BE2C (cell line): Measurements from ENCODE around the gene TBL3.
"Not testable (repeated sequence)": the region's sequence is repeated elsewhere in the genome, so short reads cannot be mapped to it uniquely, and the experiment has no call there.

Source experiments
- DNase-seq: peaks from one replicate; pipeline ENCODE4 v3.0.0-alpha.2; 2020
- H3K27me3 ChIP-seq: fragments of 250-450 bp; sonication (Bioruptor Pico); 2 replicates; pipeline ENCODE4 v1.5.1; 2020; ENCODE audit warnings: mild to moderate bottlenecking
- H3K36me3 ChIP-seq: fragments of 250-450 bp; sonication (Bioruptor Pico); 2 replicates; pipeline ENCODE4 v1.5.1; 2020; ENCODE audit warnings: mild to moderate bottlenecking
- H3K4me1 ChIP-seq: fragments of 250-450 bp; sonication (Bioruptor Pico); 2 replicates; pipeline ENCODE4 v1.5.1; 2020
- H3K4me3 ChIP-seq: 2 replicates; pipeline ENCODE4 v1.5.1; 2011; ENCODE audit warnings: low read depth, low read length
- H3K9me3 ChIP-seq: fragments of 250-450 bp; sonication (Bioruptor Pico); 2 replicates; pipeline ENCODE4 v1.5.1; 2020
- CTCF ChIP-seq: IDR thresholded peaks from 2 replicates; pipeline ENCODE4 v1.5.1; 2012; ENCODE audit warnings: mild to moderate bottlenecking, low read depth, low read length

TBL3 gene

GRCh38 chr16:1959269-1960039 is 12.4 kb upstream of the TBL3 start, which contains the start of gene NDUFB10:
Gene NDUFB10 (plus strand): TSS chr16:1959538. CDS start chr16:1959625, 87 bp downstream.
- no peaks in the 10 kb centered on the region for H3K9me3 ChIP-seq
- DNase-seq = peak; percentile 97
- TF ChIP-seq CTCF = peak; percentile 64

GRCh38 chr16:1960665-1961630 is 10.9 kb upstream of the TBL3 start:
- Histone ChIP-seq H3K9me3 (no peaks in the 10 kb centered on the region), H3K4me3 (peak overlapping the region; percentile 86), H3K4me1 (no peaks in the 10 kb centered on the region), H3K36me3 (peaks cover 35% of the 10 kb centered on the region), H3K27me3 (no peaks in the 10 kb centered on the region)
- no peak for TF ChIP-seq CTCF
- peak; percentile 69 for DNase-seq

More at GRCh38 chr16:1959269-1960039, 12.4 kb upstream of the TBL3 start, which contains the start of gene NDUFB10:
- Histone ChIP-seq H3K27me3 (no peaks in the 10 kb centered on the region), H3K36me3 (peaks cover 35% of the 10 kb centered on the region), H3K4me1 (no peaks in the 10 kb centered on the region), H3K4me3 (peak within 1 kb of the TSS; percentile 86)

- H3K4me3 ChIP-seq = peak overlapping the region; percentile 94; the same call in 1 of the 2 replicates
- peak; percentile 55 for DNase-seq
- no peaks in the 10 kb centered on the region for H3K4me1 ChIP-seq
- peaks cover 35% of the 10 kb centered on the region for H3K36me3 ChIP-seq
- H3K27me3 ChIP-seq = no peaks in the 10 kb centered on the region
- no peaks in the 10 kb centered on the region for H3K9me3 ChIP-seq
- no peak for TF ChIP-seq CTCF
Observed at GRCh38 chr16:1961651-1962067, 10.2 kb upstream of the TBL3 start.

- Histone ChIP-seq H3K4me3 (peak overlapping the region; percentile 94), H3K36me3 (peaks cover 35% of the 10 kb centered on the region)
- not testable (repeated sequence) for H3K27me3 ChIP-seq, H3K4me1 ChIP-seq, H3K9me3 ChIP-seq
- peak; percentile 22 for DNase-seq
Observed at GRCh38 chr16:1962161-1963153, 9.4 kb upstream of the TBL3 start.

GRCh38 chr16:1963806-1964505 is 7.9 kb upstream of the TBL3 start:
- DNase-seq = peak; percentile 22

More at GRCh38 chr16:1963806-1964505, 7.9 kb upstream of the TBL3 start:
- TF ChIP-seq CTCF = 0 out of 2 replicates have a peak, but pooled peaks have one; percentile 20
- H3K27me3 ChIP-seq = no peaks in the 10 kb centered on the region
- H3K9me3 ChIP-seq = no peaks in the 10 kb centered on the region
- peak overlapping the region; percentile 94 for H3K4me3 ChIP-seq
- peaks cover 35% of the 10 kb centered on the region for H3K36me3 ChIP-seq
- H3K4me1 ChIP-seq = no peaks in the 10 kb centered on the region
